ENCODE measurements around the gene VMP1.
"Not testable (repeated sequence)": the region's sequence is repeated elsewhere in the genome, so short reads cannot be mapped to it uniquely, and the experiment has no call there.

Gene VMP1

DNA sequence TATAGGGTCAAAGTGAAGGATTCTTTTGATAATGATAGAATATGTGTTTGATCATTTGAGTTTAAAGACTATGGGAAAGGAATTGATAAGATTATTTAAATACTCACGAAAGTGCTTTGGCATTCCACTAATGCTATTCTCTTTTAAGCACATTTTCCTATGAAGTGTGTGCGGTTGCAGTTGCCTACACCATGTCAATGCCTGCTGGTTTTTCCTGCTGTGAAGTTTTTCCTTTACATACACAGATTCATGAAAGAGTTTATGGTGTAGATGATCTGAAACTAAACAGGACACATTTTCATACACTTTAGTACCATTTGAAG is 78.7 kb downstream of the VMP1 start:
- CTCF ChIA-PET = interaction anchor here (1.3 to 2.5 kb wide), 2 partner anchors 33 to 53 kb away, joined by 3 to 8 read pairs; no protein-coding TSS in a partner anchor

DNA sequence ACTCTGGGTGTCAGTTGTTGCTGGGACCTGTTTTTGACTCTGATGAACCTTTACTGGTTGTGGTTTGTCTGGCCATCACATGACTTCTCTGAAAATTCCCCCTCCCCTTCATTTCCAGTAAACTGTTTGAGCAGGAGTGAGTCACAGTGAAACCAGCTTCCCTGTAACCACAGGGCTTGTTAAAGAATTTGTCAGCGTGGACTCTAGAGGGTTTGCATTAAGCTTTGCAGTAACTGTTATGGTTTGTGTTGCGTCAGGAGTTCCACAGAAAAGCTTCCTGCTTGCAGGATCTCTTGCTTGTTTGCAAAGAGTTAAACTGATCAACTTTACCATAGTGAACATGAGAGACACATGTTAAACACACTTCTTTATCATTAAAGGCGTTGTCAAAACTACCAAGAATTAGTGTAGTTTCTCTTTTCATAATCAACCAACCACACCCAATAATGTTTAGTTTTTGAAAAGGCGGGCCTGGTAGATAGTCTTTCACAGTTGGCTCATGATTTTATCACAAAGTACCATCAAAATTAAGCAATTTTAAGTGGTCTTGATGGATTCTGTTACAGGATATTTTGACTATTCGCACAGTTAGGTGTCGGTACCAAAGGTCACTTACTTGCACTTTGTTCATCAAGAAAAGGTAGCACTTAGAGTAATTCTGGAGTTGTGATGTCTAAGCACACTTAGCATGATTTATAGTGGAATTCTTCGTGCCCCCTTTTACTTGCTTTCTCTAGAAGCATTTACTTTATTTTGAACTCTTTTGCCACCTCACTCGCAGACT is 79.3 kb downstream of the VMP1 start:
- CTCF ChIA-PET = interaction anchor here (1.3 to 1.9 kb wide), 2 partner anchors 33 to 34 kb away, joined by 3 to 7 read pairs; no protein-coding TSS in a partner anchor

More for the DNA sequence above, 78.7 kb downstream of the VMP1 start:
- DNase-seq (ENCODE audit: low read depth, low spot score) = no peak
- TF ChIP-seq, protein P1, sequence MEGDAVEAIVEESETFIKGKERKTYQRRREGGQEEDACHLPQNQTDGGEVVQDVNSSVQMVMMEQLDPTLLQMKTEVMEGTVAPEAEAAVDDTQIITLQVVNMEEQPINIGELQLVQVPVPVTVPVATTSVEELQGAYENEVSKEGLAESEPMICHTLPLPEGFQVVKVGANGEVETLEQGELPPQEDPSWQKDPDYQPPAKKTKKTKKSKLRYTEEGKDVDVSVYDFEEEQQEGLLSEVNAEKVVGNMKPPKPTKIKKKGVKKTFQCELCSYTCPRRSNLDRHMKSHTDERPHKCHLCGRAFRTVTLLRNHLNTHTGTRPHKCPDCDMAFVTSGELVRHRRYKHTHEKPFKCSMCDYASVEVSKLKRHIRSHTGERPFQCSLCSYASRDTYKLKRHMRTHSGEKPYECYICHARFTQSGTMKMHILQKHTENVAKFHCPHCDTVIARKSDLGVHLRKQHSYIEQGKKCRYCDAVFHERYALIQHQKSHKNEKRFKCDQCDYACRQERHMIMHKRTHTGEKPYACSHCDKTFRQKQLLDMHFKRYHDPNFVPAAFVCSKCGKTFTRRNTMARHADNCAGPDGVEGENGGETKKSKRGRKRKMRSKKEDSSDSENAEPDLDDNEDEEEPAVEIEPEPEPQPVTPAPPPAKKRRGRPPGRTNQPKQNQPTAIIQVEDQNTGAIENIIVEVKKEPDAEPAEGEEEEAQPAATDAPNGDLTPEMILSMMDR (IDR thresholded peaks at IDR 0.05; ENCODE audit: insufficient read depth, low read length, missing control alignments) = no peak
- POLR2A ChIA-PET = interaction anchor here (0.7 to 3.4 kb wide), 14 partner anchors 11 to 67 kb away, joined by 3 to 58 read pairs (median 4); no protein-coding TSS in a partner anchor
- H3K4me3 ChIP-seq (ENCODE audit: low read depth, low read length) = no peak overlapping the region

GRCh38 chr17:59789849-59790248 is 82.4 kb downstream of the VMP1 start:
- H3K4me3 ChIP-seq (ENCODE audit: low read depth, low read length); DNase-seq (ENCODE audit: low read depth, low spot score); CTCF ChIA-PET; POLR2A ChIA-PET: not testable (repeated sequence)

More for the DNA sequence above, 79.3 kb downstream of the VMP1 start:
- DNase-seq (ENCODE audit: low read depth, low spot score) = peak; percentile 100
- POLR2A ChIA-PET = interaction anchor here (0.7 to 3.4 kb wide), 13 partner anchors 10 to 67 kb away, joined by 3 to 58 read pairs (median 3); no protein-coding TSS in a partner anchor
- TF ChIP-seq, protein P1 (IDR thresholded peaks at IDR 0.05; ENCODE audit: insufficient read depth, low read length, missing control alignments) = no peak
- H3K4me3 ChIP-seq (ENCODE audit: low read depth, low read length) = no peak overlapping the region

- CTCF ChIA-PET; DNase-seq (ENCODE audit: low read depth, low spot score); H3K4me3 ChIP-seq (ENCODE audit: low read depth, low read length): not testable (repeated sequence)
- POLR2A ChIA-PET = interaction anchor here (0.6 kb wide), 1 partner anchor 53 kb away, joined by 3 read pairs; no protein-coding TSS in a partner anchor
These were observed 83.0 kb downstream of the VMP1 start for GRCh38 chr17:59790418-59790817.

DNA sequence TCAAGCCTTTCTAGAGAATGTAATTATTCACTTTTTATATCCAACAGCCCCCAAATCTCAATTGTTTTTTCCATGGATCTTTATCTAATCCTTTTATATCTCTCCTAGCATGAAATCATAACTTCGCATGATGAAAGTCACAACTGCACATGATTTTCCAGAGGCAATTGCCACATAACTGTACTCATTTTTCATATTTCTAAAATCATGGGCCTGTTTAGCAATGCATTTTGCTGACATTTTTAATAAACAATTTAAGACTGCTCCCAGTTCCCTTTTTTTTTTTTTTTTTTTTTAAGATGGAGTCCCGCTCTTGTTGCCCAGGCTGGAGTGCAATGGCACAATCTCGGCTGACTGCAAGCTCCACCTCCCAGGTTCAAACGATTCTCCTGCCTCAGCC is 83.5 kb downstream of the VMP1 start:
- no peak for DNase-seq (ENCODE audit: low read depth, low spot score)
- ChIA-PET POLR2A (interaction anchor here (0.6 to 0.9 kb wide), 2 partner anchors 46 to 53 kb away, joined by 3 read pairs; no protein-coding TSS in a partner anchor), CTCF (no interaction called here)
- TF ChIP-seq, protein P1 (IDR thresholded peaks at IDR 0.05; ENCODE audit: insufficient read depth, low read length, missing control alignments) = no peak
- no peak overlapping the region for H3K4me3 ChIP-seq (ENCODE audit: low read depth, low read length)

GRCh38 chr17:59791603-59792457 is 84.4 kb downstream of the VMP1 start:
- TF ChIP-seq, protein P1 (IDR thresholded peaks at IDR 0.05; ENCODE audit: insufficient read depth, low read length, missing control alignments) = no peak
- POLR2A ChIA-PET = interaction anchor here (0.6 to 1.5 kb wide), 7 partner anchors 9 to 51 kb away, joined by 3 to 11 read pairs (median 3); no protein-coding TSS in a partner anchor

GRCh38 chr17:59792458-59792823 is 85.0 kb downstream of the VMP1 start:
- H3K4me3 ChIP-seq (ENCODE audit: low read depth, low read length); DNase-seq (ENCODE audit: low read depth, low spot score); CTCF ChIA-PET: not testable (repeated sequence)
- POLR2A ChIA-PET = interaction anchor here (0.7 to 1.5 kb wide), 5 partner anchors 9 to 50 kb away, joined by 3 to 11 read pairs (median 3); no protein-coding TSS in a partner anchor

More at GRCh38 chr17:59791603-59792457, 84.4 kb downstream of the VMP1 start:
- CTCF ChIA-PET = no interaction called here
- H3K4me3 ChIP-seq (ENCODE audit: low read depth, low read length) = no peak overlapping the region
- DNase-seq (ENCODE audit: low read depth, low spot score) = peak; percentile 67

Measured in AG04449 (cell line).